ENCODE data around the gene CA12.

DNA sequence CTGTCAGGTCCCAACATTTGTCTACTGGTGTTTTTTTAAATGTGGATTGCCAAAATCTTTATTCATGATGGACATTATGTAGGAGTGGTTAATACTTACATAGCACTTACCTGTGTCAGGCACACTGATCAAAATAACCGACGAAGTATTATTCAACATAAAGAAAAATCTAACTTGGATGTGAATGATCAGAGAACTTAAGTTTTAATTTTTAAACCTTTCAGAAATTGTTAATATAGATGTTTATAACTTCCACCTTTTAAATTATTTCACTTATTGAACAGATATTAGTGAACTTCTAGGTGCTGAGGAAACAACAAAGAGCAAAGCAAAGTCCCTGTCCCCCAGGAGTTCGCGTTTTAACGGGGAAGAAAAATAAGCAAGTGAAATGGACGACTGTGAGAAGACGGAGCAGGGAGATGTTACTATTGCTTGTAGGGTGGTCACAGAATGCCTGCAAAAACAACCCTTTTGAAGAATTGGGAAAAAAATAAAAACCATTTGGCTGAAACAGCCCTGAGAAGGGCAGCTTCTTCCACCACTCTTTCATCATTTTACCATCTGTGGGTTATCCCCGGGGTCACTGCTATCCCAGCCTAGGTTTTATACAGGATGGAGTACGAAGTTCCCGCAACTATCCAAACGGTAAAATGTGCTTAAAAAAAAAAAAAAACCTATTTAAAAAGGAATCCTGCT, 105.2 kb downstream of the CA12 start:
- TF ChIP-seq, protein P1, sequence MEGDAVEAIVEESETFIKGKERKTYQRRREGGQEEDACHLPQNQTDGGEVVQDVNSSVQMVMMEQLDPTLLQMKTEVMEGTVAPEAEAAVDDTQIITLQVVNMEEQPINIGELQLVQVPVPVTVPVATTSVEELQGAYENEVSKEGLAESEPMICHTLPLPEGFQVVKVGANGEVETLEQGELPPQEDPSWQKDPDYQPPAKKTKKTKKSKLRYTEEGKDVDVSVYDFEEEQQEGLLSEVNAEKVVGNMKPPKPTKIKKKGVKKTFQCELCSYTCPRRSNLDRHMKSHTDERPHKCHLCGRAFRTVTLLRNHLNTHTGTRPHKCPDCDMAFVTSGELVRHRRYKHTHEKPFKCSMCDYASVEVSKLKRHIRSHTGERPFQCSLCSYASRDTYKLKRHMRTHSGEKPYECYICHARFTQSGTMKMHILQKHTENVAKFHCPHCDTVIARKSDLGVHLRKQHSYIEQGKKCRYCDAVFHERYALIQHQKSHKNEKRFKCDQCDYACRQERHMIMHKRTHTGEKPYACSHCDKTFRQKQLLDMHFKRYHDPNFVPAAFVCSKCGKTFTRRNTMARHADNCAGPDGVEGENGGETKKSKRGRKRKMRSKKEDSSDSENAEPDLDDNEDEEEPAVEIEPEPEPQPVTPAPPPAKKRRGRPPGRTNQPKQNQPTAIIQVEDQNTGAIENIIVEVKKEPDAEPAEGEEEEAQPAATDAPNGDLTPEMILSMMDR (IDR thresholded peaks at IDR 0.05; ENCODE audit: extremely low read depth in 1 of 2, insufficient read depth in 1 of 2, low read depth in 1 of 2, low read length in 2 of 2), result no peak
- TF ChIP-seq POLR2A (IDR thresholded peaks at IDR 0.05; ENCODE audit: low read depth, low read length) (no peak), JUN (IDR thresholded peaks at IDR 0.05; ENCODE audit: borderline replicate concordance, insufficient read depth, insufficient read length, low read depth) (no peak), EZH2 (IDR thresholded peaks at IDR 0.05; ENCODE audit: borderline replicate concordance, low read depth, low read length, severe bottlenecking) (no peak), POLR2AphosphoS5 (IDR thresholded peaks at IDR 0.05; ENCODE audit: insufficient read depth, low read depth, low read length) (no peak), GATA2 (IDR thresholded peaks at IDR 0.05; ENCODE audit: insufficient read depth, insufficient read length, low read depth, low read length) (no peak), MYC (IDR thresholded peaks at IDR 0.05; ENCODE audit: low read depth, low read length) (no peak), FOS (IDR thresholded peaks at IDR 0.05; ENCODE audit: borderline replicate concordance, insufficient read depth, low read length) (no peak)
- TF ChIP-seq, protein P2, sequence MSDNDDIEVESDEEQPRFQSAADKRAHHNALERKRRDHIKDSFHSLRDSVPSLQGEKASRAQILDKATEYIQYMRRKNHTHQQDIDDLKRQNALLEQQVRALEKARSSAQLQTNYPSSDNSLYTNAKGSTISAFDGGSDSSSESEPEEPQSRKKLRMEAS (IDR thresholded peaks at IDR 0.05; ENCODE audit: insufficient read depth, insufficient read length), result no peak

All from endothelial cell of umbilical vein (primary cell).